Measurements from ENCODE around the gene LPAR4.

The LPAR4 gene

DNA sequence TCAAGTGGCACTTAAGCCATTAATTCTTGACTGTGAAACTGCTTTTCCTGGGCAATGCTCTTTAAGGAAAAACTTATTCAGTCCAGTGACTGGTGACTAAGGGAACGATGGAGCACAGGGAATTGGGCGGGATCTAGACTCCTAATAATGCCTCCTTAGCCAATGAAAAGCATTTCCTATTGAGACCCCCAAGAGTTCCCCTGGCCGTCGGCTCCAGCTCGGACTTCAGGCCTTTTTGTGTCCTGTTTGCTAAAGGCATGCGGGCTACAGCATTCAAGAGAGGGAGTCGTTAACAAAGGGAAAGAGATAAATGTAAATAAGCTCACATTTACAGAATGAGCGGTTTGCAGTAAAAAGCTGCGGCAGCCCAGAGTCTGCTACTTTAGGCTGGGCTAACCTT is at the start of gene LPAR4:
Gene LPAR4, plus strand, starts transcription at position 232 of the 400 bp plus-strand sequence. CDS start 7,150 bp downstream, outside the sequence.
- peaks cover 3% of the 10 kb centered on the region for H3K4me1 ChIP-seq (ENCODE audit: control insufficient read depth, low read length)
- H3K9me3 ChIP-seq (ENCODE audit: control insufficient read depth, insufficient read depth, low read length), result no peaks in the 10 kb centered on the region
- H3K36me3 ChIP-seq (ENCODE audit: control insufficient read depth, low read length), result no peaks in the 10 kb centered on the region
- no peak within 1 kb of the TSS for H3K4me2 ChIP-seq (ENCODE audit: low read length)
- no peak for TF ChIP-seq CTCF (IDR thresholded peaks at IDR 0.05; ENCODE audit: low read depth, low read length, poor library complexity, severe bottlenecking)
- no peak for TF ChIP-seq EZH2phosphoT487 (IDR thresholded peaks at IDR 0.05; ENCODE audit: borderline replicate concordance, low read length)
- H4K20me1 ChIP-seq (ENCODE audit: control insufficient read depth, insufficient read depth, low read depth, low read length), result no peaks in the 10 kb centered on the region
- H3K9me2 ChIP-seq (replicated peaks; ENCODE audit: control insufficient read depth, low read length), result no peaks in the 10 kb centered on the region
- no peaks in the 10 kb centered on the region for H3K79me2 ChIP-seq (ENCODE audit: control insufficient read depth, low read length)
- H3K27me3 ChIP-seq (ENCODE audit: control insufficient read depth, low read length), result no peaks in the 10 kb centered on the region
- no peaks in the 10 kb centered on the region for H3F3A ChIP-seq (ENCODE audit: control insufficient read depth, insufficient read depth)
- H3K27ac ChIP-seq (ENCODE audit: low read depth, low read length), result no peak within 1 kb of the TSS
- H3K4me3 ChIP-seq (ENCODE audit: low read length), result no peak within 1 kb of the TSS

DNA sequence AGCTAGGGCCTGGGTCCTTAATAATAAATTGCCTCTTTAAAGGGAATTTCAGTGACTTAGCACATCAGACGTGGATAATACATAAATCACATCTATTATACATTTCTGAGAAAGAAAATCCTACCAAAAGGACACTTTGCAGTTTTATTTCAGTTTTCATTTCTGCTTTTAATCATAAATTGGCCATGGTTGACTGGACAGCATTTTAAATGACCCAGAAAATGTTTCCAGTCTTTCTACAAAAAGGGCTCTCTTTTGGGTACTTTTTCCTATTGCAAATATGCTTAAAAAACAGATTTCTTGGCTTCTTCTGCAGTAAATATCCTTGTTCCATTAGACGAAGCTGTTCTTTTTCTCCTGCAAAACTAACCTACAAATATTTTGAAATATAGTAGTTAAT is 41.4 kb upstream of the LPAR4 start:
- no peak overlapping the region for H3K27ac ChIP-seq (ENCODE audit: low read depth, low read length)
- no peaks in the 10 kb centered on the region for H4K20me1 ChIP-seq (ENCODE audit: control insufficient read depth, insufficient read depth, low read depth, low read length)
- H3K36me3 ChIP-seq (ENCODE audit: control insufficient read depth, low read length), result no peaks in the 10 kb centered on the region
- no peaks in the 10 kb centered on the region for H3K9me3 ChIP-seq (ENCODE audit: control insufficient read depth, insufficient read depth, low read length)
- no peaks in the 10 kb centered on the region for H3F3A ChIP-seq (ENCODE audit: control insufficient read depth, insufficient read depth)
- TF ChIP-seq EZH2phosphoT487 (IDR thresholded peaks at IDR 0.05; ENCODE audit: borderline replicate concordance, low read length), result no peak
- TF ChIP-seq CTCF (IDR thresholded peaks at IDR 0.05; ENCODE audit: low read depth, low read length, poor library complexity, severe bottlenecking), result no peak
- no peak overlapping the region for H3K4me2 ChIP-seq (ENCODE audit: low read length)
- no peaks in the 10 kb centered on the region for H3K4me1 ChIP-seq (ENCODE audit: control insufficient read depth, low read length)
- no peaks in the 10 kb centered on the region for H3K79me2 ChIP-seq (ENCODE audit: control insufficient read depth, low read length)
- no peak overlapping the region for H3K4me3 ChIP-seq (ENCODE audit: low read length)
- H3K27me3 ChIP-seq (ENCODE audit: control insufficient read depth, low read length), result no peaks in the 10 kb centered on the region
- no peaks in the 10 kb centered on the region for H3K9me2 ChIP-seq (replicated peaks; ENCODE audit: control insufficient read depth, low read length)

GRCh38 chrX:78708262-78708661 is 39.3 kb upstream of the LPAR4 start:
- no peaks in the 10 kb centered on the region for H3K27me3 ChIP-seq (ENCODE audit: control insufficient read depth, low read length)
- H3F3A ChIP-seq (ENCODE audit: control insufficient read depth, insufficient read depth), result no peaks in the 10 kb centered on the region
- H3K36me3 ChIP-seq (ENCODE audit: control insufficient read depth, low read length), result no peaks in the 10 kb centered on the region
- H3K4me2 ChIP-seq (ENCODE audit: low read length), result no peak overlapping the region
- no peaks in the 10 kb centered on the region for H3K79me2 ChIP-seq (ENCODE audit: control insufficient read depth, low read length)
- H3K27ac ChIP-seq (ENCODE audit: low read depth, low read length), result no peak overlapping the region
- no peak for TF ChIP-seq EZH2phosphoT487 (IDR thresholded peaks at IDR 0.05; ENCODE audit: borderline replicate concordance, low read length)
- TF ChIP-seq CTCF (IDR thresholded peaks at IDR 0.05; ENCODE audit: low read depth, low read length, poor library complexity, severe bottlenecking), result no peak
- H4K20me1 ChIP-seq (ENCODE audit: control insufficient read depth, insufficient read depth, low read depth, low read length), result no peaks in the 10 kb centered on the region
- H3K4me3 ChIP-seq (ENCODE audit: low read length), result no peak overlapping the region
- H3K9me3 ChIP-seq (ENCODE audit: control insufficient read depth, insufficient read depth, low read length), result no peaks in the 10 kb centered on the region
- H3K9me2 ChIP-seq (replicated peaks; ENCODE audit: control insufficient read depth, low read length), result no peaks in the 10 kb centered on the region
- H3K4me1 ChIP-seq (ENCODE audit: control insufficient read depth, low read length), result no peaks in the 10 kb centered on the region

GRCh38 chrX:78708816-78709215 is 38.7 kb upstream of the LPAR4 start:
- no peaks in the 10 kb centered on the region for H3K27me3 ChIP-seq (ENCODE audit: control insufficient read depth, low read length)
- no peaks in the 10 kb centered on the region for H3K79me2 ChIP-seq (ENCODE audit: control insufficient read depth, low read length)
- TF ChIP-seq EZH2phosphoT487 (IDR thresholded peaks at IDR 0.05; ENCODE audit: borderline replicate concordance, low read length) (no peak), CTCF (IDR thresholded peaks at IDR 0.05; ENCODE audit: low read depth, low read length, poor library complexity, severe bottlenecking) (no peak)
- no peak overlapping the region for H3K4me3 ChIP-seq (ENCODE audit: low read length)
- H3K9me2 ChIP-seq (replicated peaks; ENCODE audit: control insufficient read depth, low read length), result no peaks in the 10 kb centered on the region
- H3K4me2 ChIP-seq (ENCODE audit: low read length), result no peak overlapping the region
- H3K27ac ChIP-seq (ENCODE audit: low read depth, low read length), result no peak overlapping the region
- H3F3A ChIP-seq (ENCODE audit: control insufficient read depth, insufficient read depth), result no peaks in the 10 kb centered on the region
- no peaks in the 10 kb centered on the region for H3K36me3 ChIP-seq (ENCODE audit: control insufficient read depth, low read length)
- no peaks in the 10 kb centered on the region for H4K20me1 ChIP-seq (ENCODE audit: control insufficient read depth, insufficient read depth, low read depth, low read length)
- no peaks in the 10 kb centered on the region for H3K9me3 ChIP-seq (ENCODE audit: control insufficient read depth, insufficient read depth, low read length)
- H3K4me1 ChIP-seq (ENCODE audit: control insufficient read depth, low read length), result no peaks in the 10 kb centered on the region
